ENCODE measurements around the gene RHBDL2. TPM values are rescaled to one million over a fixed set of nuclear protein-coding genes. Genes with fewer than 3 reads are reported as not detected.
"Not testable (repeated sequence)": the region's sequence is repeated elsewhere in the genome, so short reads cannot be mapped to it uniquely, and the experiment has no call there.

Gene RHBDL2
- total RNA-seq, 1 donor from 2014 or later: not detected

- H3K4me1 ChIP-seq: no peaks in the 10 kb centered on the region
Measured at GRCh38 chr1:38917337-38917736, 24.3 kb downstream of the RHBDL2 start.

GRCh38 chr1:38915352-38915948, 26.2 kb downstream of the RHBDL2 start:
- no peak for TF ChIP-seq CTCF (IDR thresholded peaks at IDR 0.05)

More at GRCh38 chr1:38917337-38917736, 24.3 kb downstream of the RHBDL2 start:
- H3K27ac ChIP-seq: no peak overlapping the region
- no peak for DNase-seq (ENCODE audit: low spot score in 2 of 2)
- no peak for TF ChIP-seq CTCF (IDR thresholded peaks at IDR 0.05)
- no peaks in the 10 kb centered on the region for H3K27me3 ChIP-seq
- no peaks in the 10 kb centered on the region for H3K9me3 ChIP-seq
- intact Hi-C loops (cut with DNase I): no loop called here
- H3K4me3 ChIP-seq: no peak overlapping the region
- no peaks in the 10 kb centered on the region for H3K36me3 ChIP-seq

GRCh38 chr1:38914908-38915307, 26.7 kb downstream of the RHBDL2 start:
- H3K9me3 ChIP-seq; H3K4me1 ChIP-seq; H3K27me3 ChIP-seq; DNase-seq (ENCODE audit: low spot score in 2 of 2); H3K27ac ChIP-seq; intact Hi-C loops (cut with DNase I); H3K36me3 ChIP-seq; H3K4me3 ChIP-seq: not testable (repeated sequence)

More at GRCh38 chr1:38915352-38915948, 26.2 kb downstream of the RHBDL2 start:
- H3K36me3 ChIP-seq: no peaks in the 10 kb centered on the region
- intact Hi-C loops (cut with DNase I): no loop called here
- no peaks in the 10 kb centered on the region for H3K9me3 ChIP-seq
- H3K4me3 ChIP-seq: no peak overlapping the region
- no peak for DNase-seq (ENCODE audit: low spot score in 2 of 2)
- no peak overlapping the region for H3K27ac ChIP-seq
- H3K27me3 ChIP-seq: no peaks in the 10 kb centered on the region
- no peaks in the 10 kb centered on the region for H3K4me1 ChIP-seq

GRCh38 chr1:38908821-38909220, 32.8 kb downstream of the RHBDL2 start:
- H3K4me1 ChIP-seq: no peaks in the 10 kb centered on the region
- intact Hi-C loops (cut with DNase I): no loop called here
- DNase-seq (ENCODE audit: low spot score in 2 of 2): no peak
- no peak overlapping the region for H3K27ac ChIP-seq
- peaks cover 0 to 12% of the 10 kb centered on the region in 2 donors for H3K9me3 ChIP-seq
- no peaks in the 10 kb centered on the region for H3K27me3 ChIP-seq
- no peaks in the 10 kb centered on the region for H3K36me3 ChIP-seq
- no peak overlapping the region for H3K4me3 ChIP-seq
- TF ChIP-seq CTCF (IDR thresholded peaks at IDR 0.05): no peak

GRCh38 chr1:38905985-38906384, 35.6 kb downstream of the RHBDL2 start:
- no peak for TF ChIP-seq CTCF (IDR thresholded peaks at IDR 0.05)
- Histone ChIP-seq H3K4me1 (no peaks in the 10 kb centered on the region), H3K4me3 (no peak overlapping the region), H3K27ac (no peak overlapping the region), H3K36me3 (no peaks in the 10 kb centered on the region), H3K27me3 (no peaks in the 10 kb centered on the region), H3K9me3 (peaks cover 0 to 12% of the 10 kb centered on the region in 2 donors)
- no peak for DNase-seq (ENCODE audit: low spot score in 2 of 2)
- intact Hi-C loops (cut with DNase I): no loop called here

- Histone ChIP-seq H3K36me3 (no peaks in the 10 kb centered on the region), H3K27ac (no peak overlapping the region), H3K4me3 (no peak overlapping the region), H3K9me3 (no peaks in the 10 kb centered on the region), H3K27me3 (no peaks in the 10 kb centered on the region), H3K4me1 (no peaks in the 10 kb centered on the region)
- TF ChIP-seq CTCF (IDR thresholded peaks at IDR 0.05): no peak
- intact Hi-C loops (cut with DNase I): no loop called here
- DNase-seq (ENCODE audit: low spot score in 2 of 2): no peak
Measured at GRCh38 chr1:38899560-38899959, 42.1 kb downstream of the RHBDL2 start.
